ENCODE measurements around the gene CADM4. TPM values are rescaled to one million over a fixed set of nuclear protein-coding genes. Genes with fewer than 3 reads are reported as not detected.

The CADM4 gene
- total and polyA plus RNA-seq, 2 of the 8 experiments (the other 6 are each of a cell fraction or from before 2014, with no cell fraction given): 13.5 to 25.0 TPM

GRCh38 chr19:43616954-43617353, 22.7 kb downstream of the CADM4 start:
- no peak overlapping the region for H2AFZ ChIP-seq (ENCODE audit: low read length)
- DNase-seq (ENCODE audit: low read depth in 1 of 2, low spot score in 2 of 2) (no peak), FAIRE-seq (no peak)
- no peak overlapping the region for H3K18ac ChIP-seq (ENCODE audit: extremely low read depth, low read length)
- no peak overlapping the region for H3K23ac ChIP-seq (ENCODE audit: insufficient read length)
- H3K4me3 ChIP-seq (ENCODE audit: extremely low read depth in 1 of 4, insufficient read depth in 2 of 4, low read depth in 3 of 4, low read length in 4 of 4): no peak overlapping the region
- H3K14ac ChIP-seq (ENCODE audit: insufficient read length): no peak overlapping the region
- peaks cover 0 to 3% (median 1%) of the 10 kb centered on the region in 4 experiments; a peak in 2 of 8 replicates for H3K36me3 ChIP-seq (ENCODE audit: control insufficient read depth in 2 of 4, insufficient read depth in 4 of 4, low read length in 3 of 4)
- H4K20me1 ChIP-seq (replicated peaks in 1 of 2; ENCODE audit: control insufficient read depth in 1 of 2, insufficient read depth in 2 of 2, low read length in 2 of 2): peaks cover 0 to 2% of the 10 kb centered on the region in 2 experiments
- H3K79me2 ChIP-seq (ENCODE audit: control insufficient read depth in 1 of 2, insufficient read depth in 2 of 2, low read length in 2 of 2): peaks cover 0 to 11% of the 10 kb centered on the region in 2 experiments; a peak in 2 of 4 replicates
- H3K27me3 ChIP-seq (replicated peaks in 1 of 4; ENCODE audit: control insufficient read depth in 3 of 4, extremely low read depth in 1 of 4, insufficient read depth in 3 of 4, low read length in 3 of 4): no peaks in the 10 kb centered on the region
- H4K5ac ChIP-seq (ENCODE audit: insufficient read length, low read depth, low read length): no peak overlapping the region
- H2BK20ac ChIP-seq (ENCODE audit: low read length): no peak overlapping the region
- H3K23me2 ChIP-seq (ENCODE audit: low read depth, low read length): peaks cover 10% of the 10 kb centered on the region
- no peak overlapping the region for H2BK15ac ChIP-seq (ENCODE audit: low read length)
- no peak overlapping the region for H2BK12ac ChIP-seq (ENCODE audit: low read depth, low read length)
- H2BK120ac ChIP-seq (replicated peaks; ENCODE audit: low read depth, low read length): no peak overlapping the region
- no peak overlapping the region for H3K4me2 ChIP-seq (ENCODE audit: insufficient read depth in 1 of 2, low read depth in 2 of 2, low read length in 2 of 2)
- no peak overlapping the region for H2BK5ac ChIP-seq (ENCODE audit: low read depth, low read length)
- no peak overlapping the region for H2AK5ac ChIP-seq (ENCODE audit: low read depth, low read length)
- H4K8ac ChIP-seq (ENCODE audit: extremely low read depth, insufficient read depth, low read length): no peak overlapping the region
- no peak overlapping the region for H3K4ac ChIP-seq (replicated peaks; ENCODE audit: insufficient read length, low read depth, low read length)
- H3K56ac ChIP-seq (replicated peaks; ENCODE audit: insufficient read length, low read depth, low read length): no peak overlapping the region
- WGBS, 2 experiments (ENCODE audit: extremely low coverage in 1 of 2, insufficient coverage in 1 of 2, insufficient read length in 1 of 2, insufficient replicate concordance in 2 of 2, low coverage in 1 of 2, low lambda C conversion rate in 2 of 2, missing lambda C conversion rate in 1 of 2): 96% methylated on average over 6 of the region's 6 CpGs; no CpG with 5 or more reads in 1 of the 2 experiments
- no peak overlapping the region for H3K9ac ChIP-seq (replicated peaks in 1 of 4; ENCODE audit: extremely low read depth in 1 of 4, low read depth in 3 of 4, low read length in 3 of 4)
- H3K27ac ChIP-seq (ENCODE audit: low read depth, low read length): no peak overlapping the region
- ChIA-PET POLR2A (ENCODE audit: partially characterized antibody) (interaction anchor here (1.0 to 1.3 kb wide), 3 partner anchors 12 to 21 kb away, joined by 3 to 4 read pairs (median 3); partner anchors contain the start of genes IRGQ and ZNF576), CTCF (ENCODE audit: partially characterized antibody) (interaction anchor here (1.3 to 1.7 kb wide), 2 partner anchors 17 to 22 kb away, joined by 3 to 5 read pairs; no protein-coding TSS in a partner anchor)
- H3K4me1 ChIP-seq (replicated peaks in 1 of 4; ENCODE audit: control insufficient read depth in 3 of 4, insufficient read depth in 4 of 4, low read length in 3 of 4): peaks cover 4 to 13% (median 7%) of the 10 kb centered on the region in 4 experiments; a peak in 6 of 7 replicates
- H3K79me1 ChIP-seq (ENCODE audit: low read depth, low read length): peaks cover 7% of the 10 kb centered on the region
- H4K91ac ChIP-seq (replicated peaks; ENCODE audit: insufficient read length, low read length): no peak overlapping the region
- H3K9me3 ChIP-seq (ENCODE audit: insufficient read depth in 2 of 2, low read depth in 1 of 2, low read length in 1 of 2): no peaks in the 10 kb centered on the region; a peak in 1 of 4 replicates
- TF ChIP-seq POLR2AphosphoS5 (IDR thresholded peaks at IDR 0.05; ENCODE audit: low read depth, low read length): no peak
- no peak for TF ChIP-seq TAF1 (IDR thresholded peaks at IDR 0.05; ENCODE audit: low read depth, low read length)
- no peak for TF ChIP-seq SP2 (IDR thresholded peaks at IDR 0.05; ENCODE audit: low read length)
- no peak for TF ChIP-seq MAX (IDR thresholded peaks at IDR 0.05)
- no peak for TF ChIP-seq YY1 (IDR thresholded peaks at IDR 0.05; ENCODE audit: low read depth, low read length)
- TF ChIP-seq TAF7 (optimal IDR thresholded peaks at IDR 0.05; ENCODE audit: borderline replicate concordance, low read depth, low read length): no peak
- no peak for TF ChIP-seq EP300 (IDR thresholded peaks at IDR 0.05; ENCODE audit: borderline replicate concordance in 1 of 2, low read depth in 2 of 2, low read length in 2 of 2)
